ENCODE data around the gene PGLYRP1. TPM values are rescaled to one million over a fixed set of nuclear protein-coding genes. Genes with fewer than 3 reads are reported as not detected.

The PGLYRP1 gene
- total and polyA plus RNA-seq, 9 donors: 0.27 to 2.3 (median 0.65) TPM

DNA sequence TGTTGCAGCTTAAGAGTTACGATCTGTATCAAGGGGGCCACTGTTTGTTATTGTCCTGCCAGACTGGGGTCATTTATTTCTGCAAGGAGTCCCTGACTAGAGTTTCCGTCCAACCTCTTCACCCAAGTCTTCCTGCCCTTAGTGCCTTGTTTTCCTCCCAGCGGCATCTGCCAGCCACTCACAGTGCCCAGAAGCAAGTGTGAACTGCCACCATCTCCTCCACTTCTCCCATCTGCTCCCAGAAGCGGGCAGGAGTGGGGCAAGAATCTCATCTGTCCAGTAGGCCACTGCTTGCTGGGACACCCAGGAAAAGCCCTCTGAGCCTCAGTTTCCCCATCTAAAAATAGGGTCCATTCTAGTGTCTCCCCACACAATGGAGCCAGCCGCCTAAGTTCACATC is 53.2 kb downstream of the PGLYRP1 start:
- Histone ChIP-seq H3K9me3 (replicated peaks; ENCODE audit: control insufficient read depth, low read depth, low read length) (no peaks in the 10 kb centered on the region), H3K4me1 (ENCODE audit: control insufficient read depth, insufficient read depth, low read length) (peaks cover 3% of the 10 kb centered on the region), H3K36me3 (ENCODE audit: control insufficient read depth, insufficient read depth, low read length) (no peaks in the 10 kb centered on the region), H3K27ac (ENCODE audit: low read length) (no peak overlapping the region), H3K4me3 (ENCODE audit: low read length) (no peak overlapping the region), H3K27me3 (ENCODE audit: control insufficient read depth, insufficient read depth, low read length) (peaks cover 45% of the 10 kb centered on the region)
- DNase-seq: no peak
- WGBS (ENCODE audit: insufficient coverage): 73% methylated on average over 4 of the region's 5 CpGs

Other genes starting within 250 kb of the PGLYRP1 start
- gene DMPK, start 240.6 kb downstream of the PGLYRP1 start, total RNA-seq: 158 TPM
- 100 to 1,000 TPM; 236 to 390 (median 333) TPM for gene DMPK, start 240.6 kb downstream of the PGLYRP1 start, polyA plus RNA-seq (ENCODE audit: insufficient read depth in 1 of 8, insufficient read length in 8 of 8, low replicate concordance in 1 of 8)
- 29.1 TPM for gene DMWD, start 230.2 kb downstream of the PGLYRP1 start, total RNA-seq
- gene DMWD, start 230.2 kb downstream of the PGLYRP1 start, polyA plus RNA-seq (ENCODE audit: insufficient read depth in 1 of 8, insufficient read length in 8 of 8, low replicate concordance in 1 of 8): 10 to 100 TPM; 32.6 to 57.1 (median 45.0) TPM
- 0.09 TPM for gene RSPH6A, start 207.7 kb downstream of the PGLYRP1 start, total RNA-seq
- under 1 TPM in 2 of 8 donors, not detected in 6; 0.05 to 0.11 TPM for gene RSPH6A, start 207.7 kb downstream of the PGLYRP1 start, polyA plus RNA-seq (ENCODE audit: insufficient read depth in 1 of 8, insufficient read length in 8 of 8, low replicate concordance in 1 of 8)
- gene SYMPK, start 159.9 kb downstream of the PGLYRP1 start, total RNA-seq: 25.8 TPM
- 10 to 100 TPM; 32.5 to 44.0 (median 38.8) TPM for gene SYMPK, start 159.9 kb downstream of the PGLYRP1 start, polyA plus RNA-seq (ENCODE audit: insufficient read depth in 1 of 8, insufficient read length in 8 of 8, low replicate concordance in 1 of 8)
- gene FOXA3, start 158.7 kb downstream of the PGLYRP1 start, total RNA-seq: not detected
- under 1 TPM in 3 of 8 donors, not detected in 5; 0.09 to 0.41 (median 0.12) TPM for gene FOXA3, start 158.7 kb downstream of the PGLYRP1 start, polyA plus RNA-seq (ENCODE audit: insufficient read depth in 1 of 8, insufficient read length in 8 of 8, low replicate concordance in 1 of 8)
- 17.5 TPM for gene IRF2BP1, start 136.9 kb downstream of the PGLYRP1 start, total RNA-seq
- gene IRF2BP1, start 136.9 kb downstream of the PGLYRP1 start, polyA plus RNA-seq (ENCODE audit: insufficient read depth in 1 of 8, insufficient read length in 8 of 8, low replicate concordance in 1 of 8): 10 to 100 TPM; 16.4 to 21.8 (median 19.4) TPM
- 1.3 TPM for gene MYPOP, start 120.4 kb downstream of the PGLYRP1 start, total RNA-seq
- 1 to 10 TPM; 3.4 to 5.5 (median 4.2) TPM for gene MYPOP, start 120.4 kb downstream of the PGLYRP1 start, polyA plus RNA-seq (ENCODE audit: insufficient read depth in 1 of 8, insufficient read length in 8 of 8, low replicate concordance in 1 of 8)
- gene NANOS2, start 108.3 kb downstream of the PGLYRP1 start, total RNA-seq: not detected
- gene NANOS2, start 108.3 kb downstream of the PGLYRP1 start, polyA plus RNA-seq (ENCODE audit: insufficient read depth in 1 of 8, insufficient read length in 8 of 8, low replicate concordance in 1 of 8): not detected
- gene NOVA2, start 49.2 kb downstream of the PGLYRP1 start, total RNA-seq: 0.98 TPM
- gene NOVA2, start 49.2 kb downstream of the PGLYRP1 start, polyA plus RNA-seq (ENCODE audit: insufficient read depth in 1 of 8, insufficient read length in 8 of 8, low replicate concordance in 1 of 8): 1 to 10 TPM; 2.6 to 5.3 (median 3.9) TPM
- 6.1 TPM for gene CCDC61, start 27.6 kb downstream of the PGLYRP1 start, total RNA-seq
- gene CCDC61, start 27.6 kb downstream of the PGLYRP1 start, polyA plus RNA-seq (ENCODE audit: insufficient read depth in 1 of 8, insufficient read length in 8 of 8, low replicate concordance in 1 of 8): 1 to 10 TPM; 6.2 to 9.0 (median 7.0) TPM
- 1.9 TPM for gene IGFL4, start 17.9 kb upstream of the PGLYRP1 start, total RNA-seq
- gene IGFL4, start 17.9 kb upstream of the PGLYRP1 start, polyA plus RNA-seq (ENCODE audit: insufficient read depth in 1 of 8, insufficient read length in 8 of 8, low replicate concordance in 1 of 8): 10 to 100 TPM in 1 of 8 donors, 1 to 10 TPM in 7; 1.2 to 11.3 (median 2.9) TPM
- not detected for gene IGFL3, start 101.6 kb upstream of the PGLYRP1 start, total RNA-seq
- gene IGFL3, start 101.6 kb upstream of the PGLYRP1 start, polyA plus RNA-seq (ENCODE audit: insufficient read depth in 1 of 8, insufficient read length in 8 of 8, low replicate concordance in 1 of 8): not detected
- gene IGFL2, start 125.2 kb upstream of the PGLYRP1 start, total RNA-seq: 0.09 TPM
- 10 to 100 TPM in 1 of 8 donors, under 1 TPM in 2, not detected in 5; 0.15 to 11.4 (median 0.51) TPM for gene IGFL2, start 125.2 kb upstream of the PGLYRP1 start, polyA plus RNA-seq (ENCODE audit: insufficient read depth in 1 of 8, insufficient read length in 8 of 8, low replicate concordance in 1 of 8)
- gene IGFL1, start 206.7 kb upstream of the PGLYRP1 start, total RNA-seq: not detected
- gene IGFL1, start 206.7 kb upstream of the PGLYRP1 start, polyA plus RNA-seq (ENCODE audit: insufficient read depth in 1 of 8, insufficient read length in 8 of 8, low replicate concordance in 1 of 8): 1 to 10 TPM in 1 of 8 donors, under 1 TPM in 1, not detected in 6; 0.43 to 1.3 TPM

Data from muscle of leg (tissue), 11 donors.